Measurements from ENCODE around the gene HIPK2.

The HIPK2 gene

DNA sequence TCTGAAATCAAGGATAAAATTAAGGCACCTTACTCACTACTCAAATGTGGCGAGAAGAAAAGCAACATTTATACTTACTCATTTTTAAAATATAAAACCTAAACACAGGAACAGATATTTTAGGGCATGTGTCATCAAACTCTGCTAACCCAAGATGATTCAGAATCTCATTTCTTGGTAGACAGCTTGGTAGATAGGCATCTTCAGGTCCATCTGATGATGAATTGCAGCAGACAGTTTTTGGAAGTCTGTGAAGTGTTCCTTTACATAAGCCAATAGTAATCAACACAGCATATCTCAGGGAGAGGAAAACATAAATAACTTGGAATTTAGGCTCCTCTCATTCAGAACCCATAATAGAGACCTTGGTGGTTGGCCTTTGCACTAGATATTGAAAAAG lies 3.4 kb downstream of the HIPK2 start:
- H3K4me1 Mint-ChIP-seq (ENCODE audit: low read depth) = peaks cover 65% of the 10 kb centered on the region
- H3K4me3 Mint-ChIP-seq = no peak overlapping the region
- H3K36me3 Mint-ChIP-seq (ENCODE audit: low read depth) = peaks cover 21% of the 10 kb centered on the region
- H3K9me3 Mint-ChIP-seq = no peaks in the 10 kb centered on the region
- intact Hi-C loops (cut with micrococcal nuclease) = loop anchor here (10.0 kb wide), 1 partner anchor 570 kb away; no protein-coding TSS in a partner anchor
- no peak overlapping the region for H3K27ac Mint-ChIP-seq
- H3K27me3 Mint-ChIP-seq = peaks cover 11% of the 10 kb centered on the region

DNA sequence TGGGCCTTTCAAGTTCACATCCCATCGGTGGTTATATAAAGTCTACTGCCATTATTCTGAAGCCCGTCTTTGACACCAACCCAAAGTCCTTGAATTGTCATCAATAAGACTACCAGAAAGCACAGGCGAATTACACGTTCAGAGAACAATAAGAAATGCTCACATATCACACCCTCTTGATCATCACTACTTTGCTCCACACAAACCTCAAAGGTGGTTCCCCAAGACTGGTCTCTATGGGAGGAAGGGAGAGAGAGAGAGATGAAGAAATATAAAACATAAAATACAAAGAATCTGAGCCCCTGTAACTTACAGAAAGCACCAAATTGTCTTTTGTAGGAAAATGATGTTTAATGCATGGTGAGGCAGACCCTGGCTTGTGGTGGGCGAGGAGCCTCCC lies 4.4 kb downstream of the HIPK2 start:
- intact Hi-C loops (cut with micrococcal nuclease) = loop anchor here (10.0 kb wide), 1 partner anchor 571 kb away; no protein-coding TSS in a partner anchor
- H3K4me3 Mint-ChIP-seq = no peak overlapping the region
- peaks cover 70% of the 10 kb centered on the region for H3K4me1 Mint-ChIP-seq (ENCODE audit: low read depth)
- no peak overlapping the region for H3K27ac Mint-ChIP-seq
- peaks cover 2% of the 10 kb centered on the region for H3K27me3 Mint-ChIP-seq
- peaks cover 22% of the 10 kb centered on the region for H3K36me3 Mint-ChIP-seq (ENCODE audit: low read depth)
- no peaks in the 10 kb centered on the region for H3K9me3 Mint-ChIP-seq

DNA sequence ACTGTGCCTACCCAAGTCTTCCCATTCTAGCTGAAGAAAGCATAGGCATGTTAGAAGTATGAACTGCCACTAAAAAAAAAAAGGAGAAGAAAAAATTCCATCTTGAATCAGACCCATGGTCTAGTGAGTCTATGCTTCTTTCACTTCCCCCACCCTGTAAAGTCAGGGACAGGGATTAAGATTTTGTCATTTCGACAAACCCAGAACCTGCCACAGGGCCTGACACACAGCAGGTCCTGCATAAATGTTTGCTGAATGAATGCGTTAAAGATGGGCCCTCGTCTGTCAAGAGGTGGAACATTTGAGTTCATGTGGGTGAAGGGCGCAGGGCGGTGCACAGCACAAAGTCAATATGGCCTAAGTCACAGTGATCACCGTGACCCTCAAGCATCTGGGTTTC lies 4.9 kb downstream of the HIPK2 start:
- Mint-ChIP-seq H3K4me1 (ENCODE audit: low read depth) (peaks cover 71% of the 10 kb centered on the region), H3K27ac (no peak overlapping the region), H3K27me3 (no peaks in the 10 kb centered on the region), H3K36me3 (ENCODE audit: low read depth) (peaks cover 17% of the 10 kb centered on the region), H3K4me3 (no peak overlapping the region), H3K9me3 (no peaks in the 10 kb centered on the region)
- intact Hi-C loops (cut with micrococcal nuclease) = loop anchor here (10.0 kb wide), 1 partner anchor 572 kb away; no protein-coding TSS in a partner anchor

DNA sequence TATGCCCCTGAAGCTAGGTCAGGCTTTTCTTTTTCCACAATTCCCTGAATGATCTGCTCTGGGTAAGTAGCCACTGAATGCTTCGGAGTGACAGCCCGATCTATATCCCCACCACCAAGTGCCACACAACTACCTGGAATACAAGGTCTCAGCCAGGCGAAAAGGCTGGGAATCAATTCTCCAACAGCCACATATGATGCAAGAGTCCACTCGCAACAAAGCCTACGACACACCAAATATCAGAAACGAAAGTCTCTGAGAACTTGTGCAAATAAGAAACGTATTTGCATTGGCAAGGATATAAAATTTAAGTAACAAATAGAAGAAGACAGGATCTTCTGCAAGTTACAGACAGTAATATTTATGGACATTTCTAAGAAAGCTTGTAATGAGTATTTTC lies 5.7 kb downstream of the HIPK2 start:
- Mint-ChIP-seq H3K27ac (peak overlapping the region; percentile 67), H3K4me1 (ENCODE audit: low read depth) (peaks cover 78% of the 10 kb centered on the region), H3K9me3 (no peaks in the 10 kb centered on the region), H3K4me3 (no peak overlapping the region), H3K36me3 (ENCODE audit: low read depth) (peaks cover 16% of the 10 kb centered on the region), H3K27me3 (no peaks in the 10 kb centered on the region)
- intact Hi-C loops (cut with micrococcal nuclease) = loop anchor here (10.0 kb wide), 1 partner anchor 573 kb away; no protein-coding TSS in a partner anchor

DNA sequence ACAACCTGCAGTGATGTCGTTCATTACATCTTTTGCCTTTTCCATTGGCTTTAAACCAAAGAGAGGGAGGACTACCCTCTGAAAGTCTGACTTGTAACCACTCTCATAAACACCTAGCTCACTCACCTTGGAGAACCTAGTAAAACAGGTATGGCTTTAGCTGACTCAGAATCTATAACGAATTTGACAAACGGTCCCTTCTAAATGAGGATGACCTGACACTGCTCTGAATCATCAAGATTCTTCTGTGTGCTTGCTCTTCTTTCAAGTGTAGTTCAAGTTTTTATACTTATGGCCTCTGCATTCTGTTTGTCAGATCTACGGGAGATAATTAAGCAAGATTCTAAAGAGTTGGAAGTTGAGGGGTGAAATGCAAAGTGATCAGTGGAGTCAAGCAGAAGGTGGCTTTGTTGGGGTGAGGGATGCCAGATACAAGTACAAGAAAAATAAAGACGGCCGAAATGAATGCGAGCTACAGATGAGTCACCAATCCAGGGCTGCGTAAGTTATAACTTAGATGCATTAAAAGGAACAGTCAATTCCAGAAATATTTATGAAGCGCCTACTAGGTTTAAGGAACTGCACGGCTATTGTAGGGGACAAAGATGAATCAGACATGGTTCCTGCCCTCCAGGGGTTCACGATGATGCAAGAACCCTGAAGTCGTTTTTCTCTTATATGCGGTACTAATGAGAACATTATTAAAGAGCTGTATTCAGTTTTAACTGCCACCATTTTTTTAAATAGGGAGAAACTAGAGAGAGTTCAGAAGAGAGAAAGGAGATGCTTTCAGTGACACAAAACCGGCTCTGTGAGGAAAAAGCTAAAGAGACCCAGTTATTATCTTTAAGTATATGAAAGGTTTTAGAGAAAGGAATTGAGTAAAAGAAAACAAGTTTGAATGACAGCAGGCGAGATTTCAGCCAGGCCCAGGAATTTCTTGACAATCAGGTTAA lies 6.5 kb downstream of the HIPK2 start:
- H3K27me3 Mint-ChIP-seq = no peaks in the 10 kb centered on the region
- peak overlapping the region; percentile 67 for H3K27ac Mint-ChIP-seq
- peaks cover 13% of the 10 kb centered on the region for H3K36me3 Mint-ChIP-seq (ENCODE audit: low read depth)
- no peaks in the 10 kb centered on the region for H3K9me3 Mint-ChIP-seq
- peak overlapping the region; percentile 50 for H3K4me3 Mint-ChIP-seq
- H3K4me1 Mint-ChIP-seq (ENCODE audit: low read depth) = peaks cover 79% of the 10 kb centered on the region
- intact Hi-C loops (cut with micrococcal nuclease) = loop anchor here (10.0 kb wide), 1 partner anchor 574 kb away; no protein-coding TSS in a partner anchor

DNA sequence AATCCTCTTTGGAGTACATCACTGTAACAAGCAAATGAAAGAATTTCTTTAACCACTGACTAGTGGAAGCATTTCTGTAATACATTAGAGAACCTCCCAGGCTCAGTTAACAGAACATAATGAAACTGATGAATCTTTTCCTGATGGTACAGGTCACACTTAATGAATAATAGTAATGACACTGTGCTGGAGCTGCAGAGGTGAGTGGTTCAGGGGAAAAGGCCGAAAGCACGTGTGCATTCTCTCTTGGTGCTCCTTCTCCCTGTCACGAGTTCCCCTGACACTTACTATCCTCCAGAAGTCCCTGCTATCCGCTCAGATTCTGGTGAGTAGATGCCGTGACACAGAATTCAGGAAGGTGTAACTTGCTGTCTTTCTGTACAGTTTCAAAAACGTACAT lies 8.0 kb downstream of the HIPK2 start:
- H3K27me3 Mint-ChIP-seq = no peaks in the 10 kb centered on the region
- H3K36me3 Mint-ChIP-seq (ENCODE audit: low read depth) = peaks cover 20% of the 10 kb centered on the region
- no peak overlapping the region for H3K27ac Mint-ChIP-seq
- H3K4me3 Mint-ChIP-seq = no peak overlapping the region
- peaks cover 64% of the 10 kb centered on the region for H3K4me1 Mint-ChIP-seq (ENCODE audit: low read depth)
- H3K9me3 Mint-ChIP-seq = no peaks in the 10 kb centered on the region
- intact Hi-C loops (cut with micrococcal nuclease) = loop anchor here (5.0 to 10.0 kb wide), 2 partner anchors 37 to 575 kb away; no protein-coding TSS in a partner anchor

DNA sequence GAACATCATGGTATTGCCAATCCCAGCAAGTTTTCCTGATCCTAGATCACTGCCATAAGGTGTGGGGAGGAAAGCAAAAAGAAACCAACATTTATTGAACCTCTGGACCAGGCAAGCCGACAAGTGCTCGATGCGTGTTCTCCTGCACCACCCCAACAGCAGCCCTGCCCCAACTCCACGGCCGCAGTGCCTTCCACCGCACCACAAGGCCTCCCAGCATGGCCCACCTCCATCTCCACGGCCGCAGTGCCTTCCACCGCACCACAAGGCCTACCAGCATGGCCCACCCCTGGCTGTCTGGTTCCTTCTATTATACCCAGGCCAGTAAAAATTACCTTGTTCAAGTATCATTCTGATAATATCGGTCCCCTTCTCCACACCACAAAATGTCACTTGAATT lies 8.7 kb downstream of the HIPK2 start:
- H3K4me1 Mint-ChIP-seq (ENCODE audit: low read depth) = peaks cover 66% of the 10 kb centered on the region
- H3K36me3 Mint-ChIP-seq (ENCODE audit: low read depth) = peaks cover 20% of the 10 kb centered on the region
- no peak overlapping the region for H3K27ac Mint-ChIP-seq
- intact Hi-C loops (cut with micrococcal nuclease) = loop anchor here (5.0 kb wide), 1 partner anchor 37 kb away; no protein-coding TSS in a partner anchor
- H3K9me3 Mint-ChIP-seq = no peaks in the 10 kb centered on the region
- no peak overlapping the region for H3K4me3 Mint-ChIP-seq
- no peaks in the 10 kb centered on the region for H3K27me3 Mint-ChIP-seq

DNA sequence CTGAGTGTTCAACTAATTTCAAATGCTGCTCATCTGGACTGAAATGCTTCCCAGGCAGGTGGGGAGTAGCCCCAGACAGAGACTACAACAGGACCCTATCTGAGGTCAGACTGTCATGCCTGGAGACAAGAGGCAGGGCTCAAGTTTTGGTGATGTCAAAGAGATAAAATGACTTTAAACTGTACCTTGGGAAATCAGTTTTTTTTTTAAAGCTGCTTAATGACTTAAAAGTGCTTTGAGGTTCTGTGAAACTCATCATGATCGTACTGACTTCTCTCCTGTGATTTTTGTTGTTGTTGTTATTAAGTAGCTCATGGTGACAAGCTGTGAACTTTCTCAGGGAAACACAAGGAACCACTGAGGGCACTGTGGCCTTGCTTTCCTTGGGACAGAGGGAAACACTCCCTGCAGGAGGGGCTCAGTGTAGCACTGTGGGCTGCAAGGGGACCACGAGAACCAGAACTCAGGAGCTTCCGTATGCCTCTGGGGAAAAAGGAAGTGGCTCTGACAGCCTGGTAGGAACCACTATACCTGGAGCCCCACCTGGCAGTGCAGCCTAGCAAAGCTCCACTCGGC lies 9.5 kb downstream of the HIPK2 start:
- peaks cover 68% of the 10 kb centered on the region for H3K4me1 Mint-ChIP-seq (ENCODE audit: low read depth)

DNA sequence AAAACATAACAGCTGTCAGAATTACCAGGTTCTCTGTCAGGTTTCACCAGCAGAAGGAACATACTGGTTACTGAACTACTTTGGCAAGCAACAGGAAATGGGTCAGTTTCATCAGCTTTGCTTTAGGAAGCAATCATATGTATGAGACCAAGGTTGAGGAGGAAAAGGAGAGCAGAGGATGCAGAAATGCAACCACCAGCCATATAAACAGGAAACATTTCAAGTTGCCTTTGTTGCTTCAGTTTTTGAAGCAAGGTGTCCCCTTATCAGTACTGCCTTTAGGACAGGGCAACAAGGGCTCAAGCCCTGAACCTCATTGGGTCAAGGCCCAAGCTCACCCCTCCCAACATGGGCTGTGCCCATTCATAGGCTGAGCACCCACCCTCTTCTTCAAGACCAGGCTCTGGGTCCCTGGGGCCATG lies 10.2 kb downstream of the HIPK2 start:
- Mint-ChIP-seq H3K9me3 (no peaks in the 10 kb centered on the region), H3K4me1 (ENCODE audit: low read depth) (peaks cover 68% of the 10 kb centered on the region), H3K27ac (no peak overlapping the region), H3K36me3 (ENCODE audit: low read depth) (peaks cover 20% of the 10 kb centered on the region), H3K27me3 (no peaks in the 10 kb centered on the region), H3K4me3 (no peak overlapping the region)
- intact Hi-C loops (cut with micrococcal nuclease) = loop anchor here (5.0 kb wide), 1 partner anchor 35 kb away; no protein-coding TSS in a partner anchor

More for the DNA sequence above, 9.5 kb downstream of the HIPK2 start:
- H3K9me3 Mint-ChIP-seq = no peaks in the 10 kb centered on the region
- no peaks in the 10 kb centered on the region for H3K27me3 Mint-ChIP-seq
- intact Hi-C loops (cut with micrococcal nuclease) = loop anchor here (5.0 kb wide), 1 partner anchor 36 kb away; no protein-coding TSS in a partner anchor
- H3K27ac Mint-ChIP-seq = no peak overlapping the region
- no peak overlapping the region for H3K4me3 Mint-ChIP-seq
- peaks cover 20% of the 10 kb centered on the region for H3K36me3 Mint-ChIP-seq (ENCODE audit: low read depth)

DNA sequence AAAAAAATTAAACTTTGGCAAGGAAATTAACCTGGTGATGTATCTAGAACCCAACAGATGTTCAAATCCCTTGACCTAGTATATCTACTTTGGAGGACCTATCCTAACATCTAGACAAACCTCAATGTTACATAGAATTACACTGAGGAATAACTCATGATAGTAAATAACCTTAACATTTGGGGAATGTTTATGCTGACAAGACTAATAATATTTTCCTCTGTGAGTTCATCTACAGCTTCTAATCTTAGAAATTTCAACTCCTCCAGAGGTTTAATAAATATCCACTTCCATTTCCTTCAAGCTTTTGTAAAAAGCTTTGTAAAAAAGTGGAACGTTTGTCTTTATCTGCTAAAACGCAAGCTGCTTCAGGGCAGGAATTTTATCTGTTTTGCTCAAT lies 12.7 kb downstream of the HIPK2 start:
- Mint-ChIP-seq H3K27me3 (no peaks in the 10 kb centered on the region), H3K36me3 (ENCODE audit: low read depth) (peaks cover 25% of the 10 kb centered on the region), H3K4me3 (no peak overlapping the region), H3K9me3 (no peaks in the 10 kb centered on the region), H3K27ac (no peak overlapping the region), H3K4me1 (ENCODE audit: low read depth) (peaks cover 63% of the 10 kb centered on the region)
- intact Hi-C loops (cut with micrococcal nuclease) = loop anchor here (5.0 kb wide), 1 partner anchor 33 kb away; no protein-coding TSS in a partner anchor

DNA sequence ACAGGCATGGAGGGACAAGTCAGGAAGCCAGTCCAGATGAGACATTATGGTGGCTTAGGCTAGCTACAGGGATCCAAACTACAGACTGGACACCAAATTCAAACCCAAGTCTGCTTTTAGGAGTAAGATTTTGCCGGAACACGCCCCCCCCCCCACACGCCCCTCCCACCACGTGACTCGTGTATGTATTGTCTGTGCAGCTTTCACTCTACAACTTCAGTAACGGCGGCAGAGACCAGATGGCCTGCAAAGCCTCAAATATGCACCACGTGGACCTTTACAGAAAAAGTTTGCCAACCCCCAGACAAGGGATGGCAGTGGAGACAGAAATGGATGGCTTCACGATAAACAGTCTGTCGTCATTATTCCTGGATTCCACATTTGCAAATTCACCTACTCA lies 14.5 kb downstream of the HIPK2 start:
- intact Hi-C loops (cut with micrococcal nuclease) = no loop called here
- Mint-ChIP-seq H3K27me3 (no peaks in the 10 kb centered on the region), H3K36me3 (ENCODE audit: low read depth) (peaks cover 15% of the 10 kb centered on the region), H3K9me3 (no peaks in the 10 kb centered on the region), H3K27ac (no peak overlapping the region), H3K4me3 (no peak overlapping the region), H3K4me1 (ENCODE audit: low read depth) (peaks cover 56% of the 10 kb centered on the region)

DNA sequence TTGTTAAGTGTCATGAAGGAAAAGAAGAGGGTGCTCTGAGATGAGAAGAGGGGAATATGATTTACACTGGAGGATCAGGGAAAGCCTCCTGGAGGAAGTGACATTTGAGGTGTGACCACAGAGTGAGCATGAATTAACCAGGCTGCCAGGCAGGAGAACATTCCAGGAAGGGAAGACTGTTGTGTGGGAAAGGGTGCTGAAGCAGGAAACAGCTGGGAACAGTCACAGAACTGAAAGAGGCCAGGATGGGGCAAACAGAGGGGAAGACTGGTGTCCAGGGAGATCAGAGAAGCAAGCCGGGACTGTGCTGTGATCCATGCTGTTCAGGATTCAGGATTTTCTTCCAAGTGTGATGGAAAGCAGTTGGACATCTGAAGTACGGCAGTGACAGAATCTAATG lies 14.9 kb downstream of the HIPK2 start:
- Mint-ChIP-seq H3K27ac (no peak overlapping the region), H3K4me1 (ENCODE audit: low read depth) (peaks cover 52% of the 10 kb centered on the region), H3K36me3 (ENCODE audit: low read depth) (peaks cover 15% of the 10 kb centered on the region), H3K27me3 (no peaks in the 10 kb centered on the region), H3K4me3 (no peak overlapping the region), H3K9me3 (no peaks in the 10 kb centered on the region)
- intact Hi-C loops (cut with micrococcal nuclease) = no loop called here

DNA sequence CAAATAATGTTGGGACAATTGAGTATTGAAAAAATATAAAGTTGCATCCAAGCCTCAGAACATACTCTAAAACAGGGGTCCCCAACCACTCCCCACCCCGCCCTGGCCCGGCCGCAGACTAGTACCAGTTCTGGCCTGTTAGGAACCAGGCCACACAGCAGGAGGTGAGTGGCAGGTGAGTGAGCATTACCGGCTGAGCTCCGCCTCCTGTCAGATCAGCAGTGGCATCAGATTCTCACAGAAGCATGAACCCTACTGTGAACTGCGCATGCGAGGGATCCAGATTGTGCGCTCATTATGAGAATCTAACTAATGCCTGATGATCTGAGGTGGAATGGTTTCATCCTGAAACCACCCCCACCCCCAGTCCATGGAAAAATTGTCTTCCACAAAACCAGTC lies 19.4 kb downstream of the HIPK2 start:
- Mint-ChIP-seq H3K27ac (no peak overlapping the region), H3K4me1 (ENCODE audit: low read depth) (peaks cover 48% of the 10 kb centered on the region), H3K9me3 (no peaks in the 10 kb centered on the region), H3K4me3 (no peak overlapping the region), H3K27me3 (no peaks in the 10 kb centered on the region), H3K36me3 (ENCODE audit: low read depth) (peaks cover 5% of the 10 kb centered on the region)
- intact Hi-C loops (cut with micrococcal nuclease) = no loop called here

DNA sequence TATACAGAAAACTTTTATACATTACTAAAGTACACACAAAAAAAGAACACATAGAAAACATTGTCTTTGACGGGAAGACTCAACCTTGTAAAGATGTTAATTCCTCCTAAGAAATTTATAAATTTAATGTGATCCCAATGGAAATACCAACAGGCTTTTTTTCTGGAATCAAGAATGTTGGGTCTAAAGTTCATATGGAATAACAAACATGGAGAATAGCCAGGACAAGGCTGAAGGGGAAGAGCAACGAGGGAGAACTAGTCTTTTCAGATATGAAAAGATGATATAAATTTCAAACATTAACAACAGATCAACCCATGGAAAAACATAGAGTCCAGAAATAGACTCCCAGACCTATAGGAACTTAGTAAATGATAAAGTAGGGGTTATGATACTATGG lies 19.8 kb downstream of the HIPK2 start:
- Mint-ChIP-seq H3K4me3 (no peak overlapping the region), H3K4me1 (ENCODE audit: low read depth) (peaks cover 49% of the 10 kb centered on the region), H3K27ac (no peak overlapping the region), H3K9me3 (no peaks in the 10 kb centered on the region), H3K27me3 (no peaks in the 10 kb centered on the region), H3K36me3 (ENCODE audit: low read depth) (peaks cover 5% of the 10 kb centered on the region)
- intact Hi-C loops (cut with micrococcal nuclease) = no loop called here
